ENCODE data around the gene NID2.

NID2 gene

GRCh38 chr14:52108823-52109222 is 40.0 kb upstream of the NID2 start:
- TF ChIP-seq CTCF (IDR thresholded peaks at IDR 0.05; ENCODE audit: borderline replicate concordance, insufficient read depth, low read depth, low read length): no peak
- H3K4me3 ChIP-seq (ENCODE audit: low read depth, low read length): no peak overlapping the region

DNA sequence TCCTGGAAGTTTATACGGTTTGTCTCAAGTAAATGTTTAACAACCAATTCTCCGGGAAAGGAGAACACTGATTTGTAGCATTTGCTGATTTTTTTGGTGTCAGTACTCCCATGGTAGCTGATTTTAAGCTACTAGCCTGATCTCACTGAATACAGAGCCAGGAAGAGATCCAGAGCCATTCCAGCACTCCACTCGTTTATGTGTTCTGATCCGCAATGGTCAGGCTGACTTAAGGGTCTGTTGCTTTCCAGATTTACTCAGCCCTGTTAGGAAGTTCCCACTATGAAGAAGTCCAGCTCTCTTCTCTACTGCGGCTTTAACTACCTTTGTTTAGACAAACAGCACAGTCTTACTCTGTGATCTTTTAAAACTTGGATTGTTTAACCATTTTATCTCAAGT is 38.0 kb upstream of the NID2 start:
- no peak for TF ChIP-seq CTCF (IDR thresholded peaks at IDR 0.05; ENCODE audit: borderline replicate concordance, insufficient read depth, low read depth, low read length)

GRCh38 chr14:52103416-52103815 is 34.6 kb upstream of the NID2 start:
- H3K4me3 ChIP-seq (ENCODE audit: low read depth, low read length): no peak overlapping the region
- TF ChIP-seq CTCF (IDR thresholded peaks at IDR 0.05; ENCODE audit: borderline replicate concordance, insufficient read depth, low read depth, low read length): no peak

More for the DNA sequence above, 38.0 kb upstream of the NID2 start:
- no peak overlapping the region for H3K4me3 ChIP-seq (ENCODE audit: low read depth, low read length)

GRCh38 chr14:52095794-52096193 is 26.9 kb upstream of the NID2 start:
- TF ChIP-seq CTCF (IDR thresholded peaks at IDR 0.05; ENCODE audit: borderline replicate concordance, insufficient read depth, low read depth, low read length): no peak
- no peak overlapping the region for H3K4me3 ChIP-seq (ENCODE audit: low read depth, low read length)

GRCh38 chr14:52095336-52095735 is 26.5 kb upstream of the NID2 start:
- H3K4me3 ChIP-seq (ENCODE audit: low read depth, low read length): no peak overlapping the region
- TF ChIP-seq CTCF (IDR thresholded peaks at IDR 0.05; ENCODE audit: borderline replicate concordance, insufficient read depth, low read depth, low read length): no peak

DNA sequence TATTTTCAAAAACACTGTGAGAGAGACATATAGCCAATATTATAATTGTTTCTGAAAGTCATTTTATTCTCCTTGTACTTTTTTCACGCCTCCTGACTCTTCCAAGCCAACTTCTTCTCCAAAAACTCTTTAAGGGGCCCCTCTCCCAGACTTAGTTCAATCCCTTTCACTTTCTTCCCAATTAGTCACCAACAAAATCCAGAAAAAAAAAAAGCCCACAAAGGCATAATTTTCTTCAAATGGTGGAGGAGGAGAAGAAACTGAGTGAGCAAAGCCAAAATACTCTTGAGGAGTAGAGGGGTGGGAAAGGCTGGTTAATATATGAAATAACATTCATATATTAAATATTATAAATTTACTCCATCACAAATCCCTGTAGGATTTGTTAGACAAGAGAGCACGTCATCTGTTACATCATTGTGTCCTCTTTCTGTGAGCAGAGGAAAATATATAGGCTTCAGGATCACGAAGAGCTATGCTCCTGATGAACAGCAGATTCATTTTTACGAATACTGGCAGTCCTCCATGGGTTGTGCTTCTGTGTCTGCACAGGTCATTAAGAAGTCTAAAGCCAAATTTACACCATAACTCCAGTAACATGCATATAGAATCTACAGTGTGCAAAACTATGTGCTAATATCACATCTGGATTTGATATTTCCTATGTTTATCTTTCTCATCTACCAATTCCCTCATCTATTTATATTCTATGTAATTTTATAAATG is 25.9 kb upstream of the NID2 start:
- no peak overlapping the region for H3K4me3 ChIP-seq (ENCODE audit: low read depth, low read length)
- TF ChIP-seq CTCF (IDR thresholded peaks at IDR 0.05; ENCODE audit: borderline replicate concordance, insufficient read depth, low read depth, low read length): no peak

DNA sequence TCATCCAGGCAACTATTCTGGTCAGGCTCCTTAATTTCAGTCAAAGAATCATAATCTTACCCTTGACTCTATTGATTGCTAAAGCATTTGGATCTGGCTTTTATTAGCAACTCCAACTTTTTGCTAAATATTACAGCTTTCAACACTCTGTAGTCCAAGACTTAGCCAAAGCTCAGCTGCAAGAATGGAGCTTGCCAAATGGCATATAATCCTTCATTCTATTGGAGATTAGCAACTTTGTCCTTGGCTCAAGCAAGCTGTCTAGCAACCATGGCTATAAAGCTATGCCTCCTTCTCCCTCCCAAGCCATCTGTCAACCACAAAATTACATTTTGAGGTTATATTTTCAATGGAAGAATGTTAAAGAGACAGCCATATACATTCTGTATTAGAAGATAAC is 23.1 kb upstream of the NID2 start:
- no peak for TF ChIP-seq CTCF (IDR thresholded peaks at IDR 0.05; ENCODE audit: borderline replicate concordance, insufficient read depth, low read depth, low read length)

More for the DNA sequence above, 23.1 kb upstream of the NID2 start:
- H3K4me3 ChIP-seq (ENCODE audit: low read depth, low read length): no peak overlapping the region
